ENCODE results near the gene NUDT14.

DNA sequence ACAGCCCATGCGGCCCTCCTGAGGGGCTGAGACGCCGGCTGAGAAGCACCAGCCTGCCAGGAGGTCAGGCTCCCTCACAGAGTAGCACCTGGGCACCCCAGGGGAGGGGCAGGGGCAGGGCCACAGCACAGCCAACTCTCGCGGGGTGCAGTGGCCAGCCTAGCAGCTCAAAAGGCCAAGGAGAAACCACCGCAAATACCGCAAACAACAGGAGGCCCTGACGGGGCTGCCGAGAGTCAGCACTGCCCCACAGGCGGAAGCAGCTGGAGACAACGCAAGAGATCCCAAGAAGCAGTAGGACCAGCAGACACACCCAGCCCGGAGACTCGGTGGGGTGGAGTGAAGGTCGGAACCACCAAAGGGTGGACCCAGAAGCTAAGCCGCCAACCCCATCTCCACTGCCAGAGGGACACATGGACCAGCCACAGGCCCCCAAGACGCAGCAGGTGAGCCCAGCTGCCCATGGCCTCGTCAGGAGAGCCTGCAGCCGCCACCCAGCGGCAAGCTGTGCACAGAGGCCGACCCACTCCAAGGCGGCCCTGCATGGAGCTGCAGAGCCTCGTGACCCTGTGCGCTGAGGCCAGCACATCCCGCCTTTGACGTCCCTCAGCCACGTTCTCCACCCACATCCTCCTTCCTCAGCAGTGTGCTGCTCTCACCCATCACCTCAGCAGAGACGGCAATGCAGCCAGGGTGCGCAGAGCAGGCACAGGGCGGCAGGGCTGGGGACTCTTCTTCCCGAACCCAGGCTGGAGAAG, 35.6 kb upstream of the NUDT14 start:
- TF ChIP-seq REST (IDR thresholded peaks at IDR 0.05; ENCODE audit: unreplicated experiment) = no peak
- TF ChIP-seq POLR2AphosphoS5 (IDR thresholded peaks at IDR 0.05; ENCODE audit: low read depth) = no peak
- no peak for TF ChIP-seq CTCF (conservative IDR thresholded peaks at IDR 0.05; ENCODE audit: low read depth in 2 of 2)
- TF ChIP-seq EZH2 (IDR thresholded peaks at IDR 0.05; ENCODE audit: low read depth, unreplicated experiment) = no peak
- TF ChIP-seq EZH2phosphoT487 (IDR thresholded peaks at IDR 0.05; ENCODE audit: unreplicated experiment) = no peak
- no peak for TF ChIP-seq JUNB (IDR thresholded peaks at IDR 0.05; ENCODE audit: unreplicated experiment)
- no peak for TF ChIP-seq ETS1 (IDR thresholded peaks at IDR 0.05)
- TF ChIP-seq CREB1 (CRISPR knock-in tag; IDR thresholded peaks at IDR 0.05; ENCODE audit: low read depth) = no peak
- no peak for TF ChIP-seq NANOG (IDR thresholded peaks at IDR 0.05; ENCODE audit: borderline replicate concordance)
